SW 1271 (cell line): ENCODE data around the gene RASGRF2.
A peak's percentile ranks its signal among the peaks of the same experiment; 100 is the strongest.
"Not testable (repeated sequence)": the region's sequence is repeated elsewhere in the genome, so short reads cannot be mapped to it uniquely, and the experiment has no call there.

Experiments used
- DNase-seq, 2 experiments: peaks; one replicate each; lab custom pipeline; 2025; lab: John Stamatoyannopoulos, UW

Gene RASGRF2

DNA sequence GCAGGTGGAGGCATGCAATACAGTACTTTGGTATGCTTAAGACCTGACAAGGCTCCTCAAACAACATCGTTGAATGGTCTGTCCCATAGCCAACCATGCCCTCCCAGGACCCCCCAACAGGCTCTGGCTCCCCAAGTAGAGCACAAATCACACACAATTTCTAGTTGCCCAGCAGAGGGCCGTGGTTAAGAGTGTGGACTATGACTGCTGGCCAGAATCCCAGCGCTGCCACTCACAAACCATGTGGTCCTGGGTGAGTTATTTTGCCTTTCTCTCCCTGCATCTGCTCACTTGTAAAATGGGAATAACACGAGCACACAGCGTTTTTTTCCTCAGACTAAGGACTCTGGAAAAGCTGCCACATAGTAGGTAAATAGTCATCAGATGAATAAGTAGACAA is 279.4 kb downstream of the RASGRF2 start:
- no peak for DNase-seq

GRCh38 chr5:81241001-81241400 is 280.8 kb downstream of the RASGRF2 start:
- DNase-seq, result no peak

GRCh38 chr5:81241961-81242648 is 281.9 kb downstream of the RASGRF2 start:
- DNase-seq, result no peak

DNA sequence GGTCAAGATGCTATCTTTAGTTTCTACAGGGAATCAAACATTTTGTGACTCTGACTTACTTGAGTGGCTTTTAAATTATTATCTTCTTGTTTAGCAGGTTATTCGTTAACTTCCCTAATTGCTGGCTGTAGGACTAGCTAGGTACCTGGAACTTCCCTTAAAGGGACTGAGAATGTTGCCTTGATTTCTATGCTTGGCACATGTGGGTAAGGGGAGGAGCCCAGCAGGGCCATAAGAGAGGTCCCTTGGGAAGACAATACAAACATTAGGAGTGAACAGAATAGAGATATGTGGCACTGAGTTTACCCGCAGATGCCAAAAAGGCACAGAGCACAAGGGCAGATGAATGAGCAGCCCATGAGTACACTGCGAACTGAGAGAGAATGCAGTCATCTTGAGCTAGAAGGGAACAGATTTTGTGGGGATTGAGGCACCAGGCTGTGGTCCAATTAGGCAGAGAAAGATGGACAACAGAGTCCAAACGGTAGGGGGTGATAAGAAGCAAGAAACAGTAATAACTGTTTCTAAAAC is 282.8 kb downstream of the RASGRF2 start:
- no peak for DNase-seq

- no peak for DNase-seq
Observed at GRCh38 chr5:81244451-81244850, 284.3 kb downstream of the RASGRF2 start.

DNA sequence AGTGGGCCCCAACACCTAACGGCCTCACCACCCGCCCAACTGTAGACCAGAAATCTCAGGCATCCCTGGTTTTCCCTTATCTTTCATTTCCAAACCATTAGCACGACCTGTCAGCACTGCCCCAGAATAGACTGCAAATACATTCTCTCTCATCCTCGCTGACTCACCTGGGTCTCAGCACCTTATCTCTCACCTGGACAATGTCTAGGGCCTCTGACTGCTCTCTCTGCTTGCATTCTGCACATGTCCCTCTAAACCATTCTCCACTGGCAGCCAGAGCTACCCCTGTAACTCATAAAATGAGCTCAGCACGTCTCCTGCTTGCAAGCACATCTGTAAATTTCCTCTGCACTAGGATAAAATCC is 285.7 kb downstream of the RASGRF2 start:
- no peak for DNase-seq

DNA sequence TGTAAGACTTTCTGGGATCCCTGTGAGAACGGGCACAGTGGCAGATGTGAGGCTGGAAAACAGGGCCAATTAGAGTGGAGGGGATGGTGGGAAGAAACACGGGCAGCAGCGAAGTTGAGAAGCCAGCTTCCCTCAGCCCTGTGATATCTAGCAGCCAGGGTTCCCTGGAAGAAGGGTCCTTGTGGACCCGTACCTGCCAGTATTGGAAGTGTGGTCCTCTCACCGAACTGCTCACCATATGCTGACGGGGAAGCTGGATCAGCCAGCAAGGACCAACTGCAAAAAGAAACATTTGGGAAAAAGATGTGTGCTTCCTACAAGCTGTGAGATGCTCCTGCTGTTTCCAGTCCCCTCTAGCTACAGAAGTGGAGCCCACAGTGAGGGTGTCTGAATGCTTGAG is 286.5 kb downstream of the RASGRF2 start:
- DNase-seq, result no peak

- DNase-seq, result no peak
Observed at GRCh38 chr5:81247441-81247972, 287.3 kb downstream of the RASGRF2 start.

DNA sequence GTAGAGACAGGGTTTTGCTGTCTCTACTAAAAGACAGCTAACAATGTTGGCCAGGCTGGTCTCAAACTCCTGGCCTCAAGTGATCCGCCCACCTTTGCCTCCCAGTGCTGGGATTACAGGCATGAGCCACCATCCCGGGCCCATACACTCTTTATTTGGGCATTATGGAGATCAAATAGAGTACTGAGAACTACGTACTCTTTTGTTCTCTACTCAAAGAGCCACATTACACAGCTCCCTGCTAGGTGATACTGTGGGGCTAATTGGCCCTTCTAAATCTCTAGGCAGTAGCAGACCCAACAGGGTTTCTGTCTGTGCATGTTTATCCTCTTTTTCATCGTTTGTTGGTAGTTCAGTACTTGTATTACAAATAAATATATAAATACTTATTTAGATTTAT is 289.1 kb downstream of the RASGRF2 start:
- no peak for DNase-seq

GRCh38 chr5:81250004-81250403 is 289.8 kb downstream of the RASGRF2 start:
- no peak for DNase-seq

- DNase-seq, result no peak
Observed at GRCh38 chr5:81251922-81252321, 291.8 kb downstream of the RASGRF2 start.

- no peak for DNase-seq
Observed at GRCh38 chr5:81252904-81253303, 292.7 kb downstream of the RASGRF2 start.

GRCh38 chr5:81253875-81254274 is 293.7 kb downstream of the RASGRF2 start:
- DNase-seq, result no peak

DNA sequence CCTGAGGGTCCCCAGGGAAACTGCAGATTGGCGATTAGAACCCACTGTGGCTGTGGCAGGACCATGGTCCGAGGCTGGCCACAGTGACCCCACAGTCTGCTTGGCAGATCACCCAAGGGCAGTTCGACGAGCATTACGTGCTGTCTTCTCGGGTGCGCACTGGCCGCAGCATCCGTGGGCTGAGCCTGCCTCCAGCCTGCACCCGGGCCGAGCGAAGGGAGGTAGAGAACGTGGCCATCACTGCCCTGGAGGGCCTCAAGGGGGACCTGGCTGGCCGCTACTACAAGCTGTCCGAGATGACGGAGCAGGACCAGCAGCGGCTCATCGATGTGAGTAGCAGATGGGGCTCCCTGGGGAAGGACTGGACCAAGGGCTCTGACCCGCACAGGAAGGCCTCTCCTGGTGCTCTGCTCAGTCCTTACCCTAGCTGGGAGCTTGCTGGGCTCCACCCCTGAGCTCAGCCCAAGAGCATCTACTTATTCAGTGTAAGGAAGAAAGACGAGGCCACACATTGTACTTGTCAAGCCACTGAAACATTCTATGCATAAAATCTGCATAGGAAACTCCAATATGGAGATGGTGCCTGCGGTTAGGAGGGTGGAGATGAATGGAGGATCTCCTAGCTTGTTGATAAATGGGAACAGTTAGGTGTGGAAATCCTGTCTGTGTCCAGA is 294.9 kb downstream of the RASGRF2 start:
- DNase-seq, result no peak

GRCh38 chr5:81256766-81257165 is 296.6 kb downstream of the RASGRF2 start:
- DNase-seq, result no peak

GRCh38 chr5:81262796-81263195 is 302.6 kb downstream of the RASGRF2 start:
- not testable (repeated sequence) for DNase-seq

- no peak for DNase-seq
Observed at GRCh38 chr5:81265101-81265500, 304.9 kb downstream of the RASGRF2 start.

DNA sequence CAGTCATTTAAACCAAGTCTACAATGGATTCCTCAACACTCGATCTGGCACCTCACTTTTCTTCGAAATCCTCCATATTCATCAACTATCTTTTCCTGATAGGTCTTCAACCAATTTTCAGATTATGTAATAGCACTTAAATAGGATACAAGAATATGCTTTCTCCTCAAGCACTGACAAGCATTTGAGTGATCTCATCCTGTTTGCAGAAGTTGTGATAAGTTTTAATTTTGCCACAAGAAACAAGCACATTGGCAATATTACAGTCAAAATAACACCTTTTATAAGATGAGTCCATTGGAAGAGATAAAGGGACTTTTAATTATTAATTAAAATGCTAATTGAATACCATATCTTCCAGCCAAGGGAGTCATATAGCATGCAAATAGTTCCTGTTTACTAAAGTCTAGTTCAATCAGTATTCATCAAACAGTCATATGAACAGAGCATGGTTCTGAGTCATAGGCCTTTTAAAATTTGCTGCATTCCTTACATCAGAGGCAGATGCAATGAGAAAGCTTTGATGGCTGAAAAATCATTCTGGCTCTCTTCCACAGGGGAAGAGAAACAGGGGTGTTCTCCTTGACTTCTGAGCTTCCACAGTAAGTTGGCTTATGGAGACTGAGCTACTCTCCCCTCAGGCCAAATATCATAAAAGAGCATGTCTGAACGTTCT is 308.5 kb downstream of the RASGRF2 start:
- peak in 1 of 2 experiments; percentile 41 for DNase-seq

- DNase-seq, result no peak
Observed at GRCh38 chr5:81269751-81270393, 309.7 kb downstream of the RASGRF2 start.

DNA sequence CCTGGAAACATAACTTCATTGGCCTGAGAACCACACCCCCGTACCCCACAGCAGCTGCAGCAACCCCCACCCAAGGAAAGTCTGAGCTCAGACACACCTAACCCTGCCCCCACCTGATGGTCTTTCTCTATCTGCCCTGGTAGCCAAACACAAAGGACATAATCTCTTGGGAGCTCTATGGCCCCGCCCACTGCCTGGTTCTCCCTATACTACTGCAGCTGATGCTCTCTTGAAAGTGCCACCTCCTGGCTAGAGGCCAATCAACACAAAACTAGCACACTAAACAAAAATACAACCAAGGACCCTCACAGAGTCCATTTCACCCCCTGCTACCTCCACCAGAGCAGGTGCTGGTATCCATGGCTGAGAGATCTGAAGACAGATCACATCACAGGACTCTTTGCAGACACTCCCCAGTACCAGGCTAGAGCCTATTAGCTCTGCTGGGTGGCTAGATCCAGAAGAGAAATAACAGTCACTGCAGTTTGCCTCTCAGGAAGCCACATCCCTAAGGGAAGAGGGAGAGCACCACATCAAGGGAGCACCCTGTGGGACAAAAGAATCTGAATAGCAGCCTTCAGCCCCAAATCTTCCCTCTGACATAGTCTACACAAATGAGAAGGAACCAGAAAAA is 310.3 kb downstream of the RASGRF2 start:
- DNase-seq, result not testable (repeated sequence)
